ENCODE measurements around the gene IFI35. TPM values are rescaled to one million over a fixed set of nuclear protein-coding genes. Genes with fewer than 3 reads are reported as not detected.

Gene IFI35
- total RNA-seq, 2 experiments from 2014 or later: 125 to 137 TPM

DNA sequence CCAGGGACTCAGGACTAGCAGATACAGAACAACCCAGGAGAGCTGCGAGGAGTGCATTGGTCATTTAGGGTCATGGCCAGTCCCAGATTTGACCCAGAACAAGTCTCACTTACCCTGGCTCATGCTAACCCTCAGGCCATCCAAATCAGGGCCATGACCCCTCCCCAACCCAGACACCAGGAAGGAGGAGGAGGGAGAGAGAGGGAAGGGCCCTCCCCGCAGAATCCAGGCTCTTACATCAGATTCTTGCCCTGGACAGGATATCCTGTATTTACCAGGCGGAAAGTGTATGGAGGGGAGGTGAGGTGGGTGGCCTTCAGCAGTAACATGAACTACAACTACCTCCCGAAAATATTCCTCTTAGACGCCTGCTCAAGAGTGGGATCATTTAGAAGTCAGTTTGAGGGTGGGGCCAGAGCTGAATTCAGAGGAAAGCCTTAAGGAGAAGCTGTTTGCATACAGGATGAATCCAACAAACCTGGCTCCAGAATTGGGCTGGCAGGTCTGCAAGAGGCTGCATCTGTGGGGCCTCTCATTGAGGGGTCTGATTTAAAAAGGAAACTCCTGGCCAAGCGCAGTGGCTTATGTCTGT lies 13.5 kb downstream of the IFI35 start:
- Mint-ChIP-seq H3K4me3 (peak overlapping the region; percentile 66), H3K27ac (no peak overlapping the region)
- CTCF ChIA-PET: interaction anchor here (1.5 kb wide), 1 partner anchor 11 kb away, joined by 5 read pairs; no protein-coding TSS in a partner anchor

GRCh38 chr17:43020789-43021740 lies 14.5 kb downstream of the IFI35 start:
- peaks cover 42% of the 10 kb centered on the region for H3K4me1 Mint-ChIP-seq
- ChIA-PET POLR2A (no interaction called here), CTCF (interaction anchor here (0.5 to 1.5 kb wide), 3 partner anchors 10 to 287 kb away, joined by 3 to 5 read pairs (median 3); no protein-coding TSS in a partner anchor)
- DNase-seq: no peak
- H3K4me3 Mint-ChIP-seq: peak overlapping the region; percentile 79
- H3K9me3 Mint-ChIP-seq: no peaks in the 10 kb centered on the region
- H3K27me3 Mint-ChIP-seq: peaks cover 15% of the 10 kb centered on the region
- peaks cover 3% of the 10 kb centered on the region for H3K36me3 Mint-ChIP-seq (ENCODE audit: low read depth)
- H3K27ac Mint-ChIP-seq: peak overlapping the region; percentile 31

More for the DNA sequence above, 13.5 kb downstream of the IFI35 start:
- Mint-ChIP-seq H3K9me3 (no peaks in the 10 kb centered on the region), H3K4me1 (peaks cover 40% of the 10 kb centered on the region), H3K27me3 (peaks cover 10% of the 10 kb centered on the region), H3K36me3 (ENCODE audit: low read depth) (peaks cover 3% of the 10 kb centered on the region)
- POLR2A ChIA-PET: no interaction called here
- no peak for DNase-seq

DNA sequence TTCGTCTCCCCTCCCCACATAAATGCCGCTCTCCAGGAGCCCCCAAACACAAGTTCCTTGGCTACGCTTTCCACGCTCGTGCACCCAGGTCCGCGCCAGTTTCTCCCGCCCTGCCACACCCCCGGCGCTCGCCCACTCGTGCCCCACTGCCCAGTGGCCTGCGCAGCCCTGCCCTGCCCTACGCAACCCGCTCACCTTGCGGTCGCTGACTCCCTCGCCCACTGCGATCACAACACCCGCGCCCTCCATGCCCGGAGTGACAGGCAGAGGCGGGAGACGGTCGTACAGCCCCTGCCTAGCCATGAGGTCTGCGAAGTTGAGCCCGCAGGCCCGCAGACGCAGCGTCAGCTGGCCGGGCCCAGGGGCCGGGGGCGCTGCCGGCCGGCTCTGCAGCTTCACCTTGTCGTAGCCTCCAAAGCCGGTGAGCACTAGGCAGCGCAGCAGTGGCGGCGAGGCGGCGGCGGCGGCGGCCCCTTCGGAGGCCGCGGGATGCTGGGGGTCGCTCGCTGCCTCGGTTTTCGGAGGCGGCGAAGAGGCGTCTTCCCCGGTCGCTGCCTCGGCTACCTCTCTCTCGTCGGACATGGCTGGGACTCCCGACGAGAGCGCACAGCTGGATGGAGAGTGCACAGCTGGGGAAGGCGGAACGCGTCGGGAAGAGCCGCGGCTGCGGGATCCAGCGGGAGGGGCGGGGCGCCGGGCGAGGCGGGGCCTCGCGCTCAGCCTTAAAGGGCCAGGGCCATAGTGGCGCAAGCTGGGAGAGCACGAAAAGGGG lies 15.3 kb downstream of the IFI35 start, which contains the start of gene VAT1:
Gene VAT1, minus strand, starts transcription at position 645 of the 772 bp plus-strand sequence. Its CDS starts 63 bp downstream, at position 582.
- DNase-seq: peak; percentile 59
- Mint-ChIP-seq H3K36me3 (ENCODE audit: low read depth) (peaks cover 3% of the 10 kb centered on the region), H3K27me3 (peaks cover 19% of the 10 kb centered on the region), H3K4me3 (peak within 1 kb of the TSS; percentile 79), H3K9me3 (no peaks in the 10 kb centered on the region), H3K4me1 (peaks cover 42% of the 10 kb centered on the region), H3K27ac (peak within 1 kb of the TSS; percentile 31)
- POLR2A ChIA-PET: interaction anchor here (1.0 kb wide), 1 partner anchor 9 kb away, joined by 6 read pairs; no protein-coding TSS in a partner anchor
- CTCF ChIA-PET: interaction anchor here (0.5 to 1.5 kb wide), 4 partner anchors 8 to 286 kb away, joined by 3 to 5 read pairs (median 3); no protein-coding TSS in a partner anchor

DNA sequence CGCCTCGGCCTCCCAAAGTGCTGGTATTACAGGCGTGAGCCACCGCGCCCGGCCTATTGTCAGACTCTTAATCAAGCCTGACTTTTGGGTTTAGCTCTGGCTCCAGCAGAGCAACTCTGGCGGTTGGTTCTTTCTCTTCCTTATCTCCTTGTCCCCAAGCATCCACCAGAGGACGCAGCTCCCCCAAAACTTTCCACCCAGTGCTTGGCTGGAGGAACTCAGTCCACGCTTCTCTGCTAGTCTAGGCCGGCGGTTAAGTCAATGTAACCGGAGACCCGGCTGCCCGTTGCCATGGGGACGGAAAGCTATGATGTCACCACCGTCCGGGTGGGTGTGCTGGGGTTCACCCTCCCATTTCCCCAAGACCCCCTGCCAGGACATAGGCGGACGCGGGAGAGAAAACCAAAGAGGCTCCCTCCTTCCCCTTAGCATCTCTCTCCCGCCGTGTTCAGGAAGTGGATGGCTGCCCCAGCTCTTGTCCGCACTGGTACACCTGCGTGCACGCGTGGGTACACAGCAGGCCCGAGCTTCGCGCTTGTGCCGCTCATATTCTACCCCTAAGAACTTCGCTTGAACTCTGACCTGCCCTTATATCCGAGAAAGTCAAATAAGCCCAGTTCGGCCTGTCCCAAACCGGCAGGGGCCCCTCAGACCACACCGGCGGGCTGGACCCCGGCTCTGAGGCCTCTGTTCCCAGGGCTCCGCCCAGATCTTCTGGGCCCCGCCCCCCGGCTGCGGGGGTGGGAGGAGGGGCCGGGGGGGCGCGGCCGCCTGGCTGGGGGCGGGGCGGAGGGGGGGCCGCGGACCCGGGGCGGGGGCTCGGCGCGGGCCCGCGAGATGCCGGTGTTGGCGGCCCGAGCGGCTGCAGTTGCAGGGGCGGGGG lies 18.1 kb downstream of the IFI35 start, which contains the start of gene RND2:
Gene RND2, plus strand, starts transcription at position 825 of the 883 bp plus-strand sequence. CDS start 117 bp downstream, outside the sequence.
- POLR2A ChIA-PET: interaction anchor here (0.8 kb wide), 1 partner anchor 27 kb away, joined by 3 read pairs; the partner anchor contains the start of gene RPL27
- peak within 1 kb of the TSS; percentile 57 for H3K27ac Mint-ChIP-seq
- CTCF ChIA-PET: interaction anchor here (0.5 to 1.5 kb wide), 6 partner anchors 12 to 1059 kb away, joined by 3 to 6 read pairs (median 4); partner anchors contain the start of genes IFI35 and RPL27
- peaks cover 23% of the 10 kb centered on the region for H3K4me1 Mint-ChIP-seq
- peaks cover 21% of the 10 kb centered on the region for H3K27me3 Mint-ChIP-seq
- H3K9me3 Mint-ChIP-seq: no peaks in the 10 kb centered on the region
- peak within 1 kb of the TSS; percentile 78 for H3K4me3 Mint-ChIP-seq
- DNase-seq: peak; percentile 81
- peaks cover 3% of the 10 kb centered on the region for H3K36me3 Mint-ChIP-seq (ENCODE audit: low read depth)

GRCh38 chr17:43025290-43025657 lies 18.7 kb downstream of the IFI35 start:
- no peak for DNase-seq
- Mint-ChIP-seq H3K36me3 (ENCODE audit: low read depth) (peaks cover 3% of the 10 kb centered on the region), H3K9me3 (no peaks in the 10 kb centered on the region), H3K27ac (no peak overlapping the region), H3K27me3 (peaks cover 21% of the 10 kb centered on the region), H3K4me1 (peaks cover 19% of the 10 kb centered on the region), H3K4me3 (peak overlapping the region; percentile 45)
- CTCF ChIA-PET: interaction anchor here (1.5 kb wide), 1 partner anchor 19 kb away, joined by 6 read pairs; the partner anchor contains the start of gene IFI35
- POLR2A ChIA-PET: no interaction called here

- no peak overlapping the region for H3K4me3 Mint-ChIP-seq
- H3K27me3 Mint-ChIP-seq: peaks cover 21% of the 10 kb centered on the region
- ChIA-PET CTCF (interaction anchor here (0.6 kb wide), 1 partner anchor 189 kb away, joined by 3 read pairs; no protein-coding TSS in a partner anchor), POLR2A (no interaction called here)
- no peaks in the 10 kb centered on the region for H3K9me3 Mint-ChIP-seq
- no peak for DNase-seq
- H3K36me3 Mint-ChIP-seq (ENCODE audit: low read depth): peaks cover 3% of the 10 kb centered on the region
- no peak overlapping the region for H3K27ac Mint-ChIP-seq
- H3K4me1 Mint-ChIP-seq: peaks cover 17% of the 10 kb centered on the region
These were observed 19.4 kb downstream of the IFI35 start for GRCh38 chr17:43025766-43026537.

DNA sequence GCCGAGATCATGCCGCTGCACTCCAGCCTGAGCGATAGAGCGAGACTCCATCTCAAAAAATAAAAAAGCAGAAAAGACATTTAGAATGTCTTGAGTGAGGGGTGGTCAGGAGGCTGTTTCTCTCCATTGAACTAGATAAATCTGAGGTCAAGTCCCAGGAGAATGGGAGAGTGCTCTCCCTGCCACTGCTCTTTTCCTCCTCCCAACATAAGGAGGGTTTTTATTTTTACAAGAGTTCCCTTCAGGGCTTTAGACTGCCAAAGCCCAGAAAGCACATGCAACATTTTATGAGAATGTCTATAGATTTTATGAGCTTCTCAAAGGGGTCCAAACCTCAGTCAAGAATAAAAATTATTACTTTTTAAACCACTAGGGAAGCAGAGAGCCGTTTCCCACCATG lies 20.0 kb downstream of the IFI35 start:
- no peak for DNase-seq
- Mint-ChIP-seq H3K27ac (no peak overlapping the region), H3K36me3 (ENCODE audit: low read depth) (peaks cover 3% of the 10 kb centered on the region), H3K27me3 (peaks cover 17% of the 10 kb centered on the region), H3K4me1 (peaks cover 12% of the 10 kb centered on the region), H3K4me3 (no peak overlapping the region), H3K9me3 (no peaks in the 10 kb centered on the region)
- ChIA-PET POLR2A (no interaction called here), CTCF (interaction anchor here (0.6 kb wide), 1 partner anchor 188 kb away, joined by 3 read pairs; no protein-coding TSS in a partner anchor)

DNA sequence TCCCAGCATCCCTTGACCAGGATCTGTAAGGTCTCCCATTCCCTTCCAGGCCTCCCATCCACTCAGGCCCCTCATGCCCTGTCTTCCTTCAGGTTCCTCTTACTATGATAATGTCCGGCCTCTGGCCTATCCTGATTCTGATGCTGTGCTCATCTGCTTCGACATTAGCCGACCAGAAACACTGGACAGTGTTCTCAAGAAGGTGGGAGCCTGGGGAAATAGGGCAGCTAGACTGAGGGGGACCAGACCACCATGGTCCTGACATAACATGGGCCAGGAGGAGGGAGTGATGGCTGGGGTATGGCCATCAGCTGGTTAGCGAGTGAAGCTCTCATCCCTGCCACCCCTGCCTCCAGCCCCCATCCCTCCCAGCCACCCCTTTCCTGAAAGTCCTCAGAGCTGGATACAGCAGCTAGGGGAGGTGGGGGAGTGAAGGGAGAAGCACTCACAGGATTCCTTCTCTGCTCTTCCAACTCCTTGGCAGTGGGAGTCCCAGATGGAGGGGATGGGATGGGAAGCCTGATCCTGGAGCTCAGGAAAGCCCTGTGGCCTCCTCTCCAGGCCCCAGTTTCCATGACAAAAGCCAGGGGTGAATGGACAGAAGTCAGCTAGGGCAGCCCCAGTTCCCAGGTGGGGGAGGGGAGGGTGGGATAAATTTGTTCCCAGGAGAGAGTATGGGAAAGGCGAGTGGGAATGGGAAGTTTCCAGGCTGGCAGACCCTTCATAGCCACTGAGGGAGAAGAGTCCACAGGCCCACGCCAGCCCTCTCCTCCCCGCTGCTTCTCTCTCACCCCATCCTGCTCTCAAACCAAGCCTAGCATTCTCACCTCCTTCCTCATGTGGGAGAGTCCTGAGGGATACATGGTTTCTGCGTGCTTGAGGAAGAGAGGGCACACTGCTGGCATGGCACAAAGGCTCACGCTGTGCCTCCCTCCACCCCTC lies 20.8 kb downstream of the IFI35 start:
- Mint-ChIP-seq H3K4me1 (peaks cover 10% of the 10 kb centered on the region), H3K4me3 (no peak overlapping the region)
- POLR2A ChIA-PET: interaction anchor here (0.6 kb wide), 1 partner anchor 10 kb away, joined by 5 read pairs; no protein-coding TSS in a partner anchor

DNA sequence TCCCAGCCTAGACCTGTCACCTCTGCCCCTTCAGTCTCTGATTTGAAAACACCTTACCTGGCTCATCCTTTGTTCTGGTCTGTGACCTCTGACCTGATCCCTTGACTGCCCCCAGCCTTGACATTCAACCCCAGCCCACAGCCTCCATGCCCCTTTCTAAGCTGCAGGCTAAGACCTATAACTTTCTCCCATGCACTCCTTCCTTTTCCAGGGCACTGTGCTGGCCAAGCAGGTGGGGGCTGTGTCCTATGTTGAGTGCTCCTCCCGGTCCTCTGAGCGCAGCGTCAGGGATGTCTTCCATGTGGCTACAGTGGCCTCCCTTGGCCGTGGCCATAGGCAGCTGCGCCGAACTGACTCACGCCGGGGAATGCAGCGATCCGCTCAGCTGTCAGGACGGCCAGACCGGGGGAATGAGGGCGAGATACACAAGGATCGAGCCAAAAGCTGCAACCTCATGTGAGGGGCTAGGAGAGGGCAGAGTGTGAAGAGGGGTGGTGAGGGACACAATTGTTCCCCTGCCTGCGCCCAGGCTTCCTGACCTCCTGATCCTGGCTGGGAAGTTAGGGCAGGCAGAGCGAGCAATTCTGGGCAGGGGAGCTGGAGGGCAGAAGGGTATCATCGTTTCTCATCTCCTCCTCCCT lies 21.8 kb downstream of the IFI35 start:
- no peak overlapping the region for H3K27ac Mint-ChIP-seq
- ChIA-PET POLR2A (interaction anchor here (0.6 kb wide), 1 partner anchor 9 kb away, joined by 5 read pairs; no protein-coding TSS in a partner anchor), CTCF (interaction anchor here (1.3 kb wide), 1 partner anchor 15 kb away, joined by 4 read pairs; no protein-coding TSS in a partner anchor)
- no peak overlapping the region for H3K4me3 Mint-ChIP-seq
- H3K4me1 Mint-ChIP-seq: peaks cover 10% of the 10 kb centered on the region
- peaks cover 3% of the 10 kb centered on the region for H3K36me3 Mint-ChIP-seq (ENCODE audit: low read depth)
- DNase-seq: no peak
- no peaks in the 10 kb centered on the region for H3K9me3 Mint-ChIP-seq
- H3K27me3 Mint-ChIP-seq: peaks cover 17% of the 10 kb centered on the region

More for the DNA sequence above, 20.8 kb downstream of the IFI35 start:
- DNase-seq: no peak
- CTCF ChIA-PET: no interaction called here
- Mint-ChIP-seq H3K9me3 (no peaks in the 10 kb centered on the region), H3K27ac (no peak overlapping the region), H3K27me3 (peaks cover 17% of the 10 kb centered on the region), H3K36me3 (ENCODE audit: low read depth) (peaks cover 3% of the 10 kb centered on the region)

Measured in activated CD4-positive, alpha-beta T cell treated with anti-CD3 and anti-CD28 coated beads, Interleukin-2, amount 10 ng/mL, durations not matched to agents 7 days and 5 days (primary cell).